IPS-NIHi7 (cell line): ENCODE results near the gene SLC35D3.
"Not testable (repeated sequence)": the region's sequence is repeated elsewhere in the genome, so short reads cannot be mapped to it uniquely, and the experiment has no call there.

Experiments
- DNase-seq: peaks from one replicate; pipeline ENCODE4 v3.0.0; 2012; ENCODE audit warnings: mixed read lengths; ENCODE audit errors: extremely low spot score

The SLC35D3 gene

DNA sequence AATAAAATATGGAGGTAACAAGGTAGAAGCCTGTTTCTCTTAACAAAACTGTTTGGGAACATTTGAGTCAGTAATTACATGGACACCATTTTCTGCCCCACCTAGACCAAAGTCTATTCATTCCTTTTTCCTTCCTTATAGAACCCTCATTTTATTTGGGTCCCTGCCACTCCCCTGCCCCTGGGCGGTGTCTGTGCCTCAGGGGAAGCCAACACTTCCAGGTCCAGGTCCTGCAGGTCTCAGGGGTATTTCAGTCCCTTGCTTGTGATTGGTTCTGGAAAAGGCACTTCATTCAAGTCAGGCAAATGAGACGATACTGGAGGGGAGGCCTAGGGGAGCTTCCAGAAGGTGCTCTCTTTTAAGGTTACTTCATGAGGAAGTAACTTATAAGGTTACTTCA, 42.3 kb downstream of the SLC35D3 start:
- no peak for DNase-seq

DNA sequence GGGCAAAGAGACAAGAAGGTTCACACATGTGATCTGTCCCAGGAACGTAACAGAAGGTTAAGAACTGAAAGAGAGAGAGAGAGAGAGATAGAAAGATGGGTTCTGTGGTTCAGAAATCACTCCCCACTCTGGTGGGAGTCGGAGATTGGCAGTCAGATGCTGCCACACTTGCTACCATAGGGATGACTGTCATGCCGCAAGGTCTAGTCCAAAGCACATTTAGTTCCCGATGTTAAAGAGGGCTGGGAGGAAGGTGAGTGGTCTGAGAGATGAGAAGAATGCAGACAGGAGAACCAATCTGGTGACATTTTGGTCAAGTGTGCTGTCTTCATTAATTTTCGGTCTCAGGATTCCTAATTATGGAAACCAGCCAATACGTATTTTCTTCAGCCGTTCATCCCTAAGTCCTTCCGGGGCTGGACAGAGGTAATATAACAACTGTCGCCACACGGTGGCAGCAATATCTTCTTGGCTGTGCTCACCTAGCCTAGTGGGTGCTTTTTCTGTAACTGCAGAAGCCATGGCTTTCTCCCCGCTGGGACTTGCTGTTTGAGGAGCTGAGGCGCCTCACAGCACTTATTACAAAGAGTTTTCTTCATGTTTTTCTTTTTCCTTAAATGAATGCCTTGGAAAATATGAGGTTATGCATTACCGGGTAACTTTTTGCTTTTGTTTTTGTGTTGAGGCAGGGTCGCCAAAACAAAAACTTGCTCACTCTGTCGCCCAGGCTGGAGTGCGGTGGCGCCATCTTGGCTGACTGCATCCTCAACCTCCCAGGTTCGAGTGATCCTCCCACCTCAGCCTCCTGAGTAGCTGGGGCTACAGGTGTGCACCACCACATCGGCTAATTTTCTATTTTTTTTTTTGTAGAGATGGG, 46.0 kb downstream of the SLC35D3 start:
- peak; percentile 84 for DNase-seq

DNA sequence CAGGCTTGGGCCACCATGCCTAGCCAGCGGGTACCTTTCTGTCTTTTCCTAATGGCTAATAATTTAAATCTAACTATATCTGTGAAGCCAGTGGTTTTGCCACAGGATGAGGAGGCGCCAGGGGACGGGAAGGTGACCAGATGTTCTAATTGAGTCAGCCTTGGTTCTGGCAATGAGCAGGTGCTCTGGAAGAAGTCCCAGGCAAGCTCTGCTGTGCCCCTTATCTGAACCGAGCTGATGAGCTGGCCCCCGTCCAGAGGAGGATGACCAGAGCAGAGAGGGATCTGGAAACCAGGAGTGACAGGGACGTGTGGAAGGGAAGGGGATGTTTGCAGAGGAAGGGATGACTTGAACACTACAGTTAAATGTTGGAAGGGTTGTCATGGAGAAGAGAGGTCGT, 46.7 kb downstream of the SLC35D3 start:
- DNase-seq: no peak

DNA sequence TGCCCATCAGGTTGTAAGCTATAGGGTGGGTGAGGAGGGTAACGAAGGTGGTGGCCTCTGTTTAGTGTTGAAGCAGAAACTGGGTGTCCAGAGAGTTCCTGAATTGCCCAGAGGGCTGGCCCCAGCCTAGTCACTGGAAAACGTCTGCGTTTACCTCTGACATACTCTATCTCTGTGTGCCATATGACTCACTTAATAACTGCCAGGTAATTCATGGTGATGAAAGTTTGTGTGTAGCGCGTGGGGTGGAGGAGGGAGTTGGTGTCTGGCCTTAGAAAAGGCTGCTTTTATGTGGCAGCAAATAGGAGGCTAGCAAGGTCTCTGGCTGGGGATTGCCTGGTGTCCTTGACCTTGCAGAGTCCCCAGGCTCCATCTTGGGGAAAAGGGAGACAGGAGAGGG, 47.3 kb downstream of the SLC35D3 start:
- DNase-seq: no peak

DNA sequence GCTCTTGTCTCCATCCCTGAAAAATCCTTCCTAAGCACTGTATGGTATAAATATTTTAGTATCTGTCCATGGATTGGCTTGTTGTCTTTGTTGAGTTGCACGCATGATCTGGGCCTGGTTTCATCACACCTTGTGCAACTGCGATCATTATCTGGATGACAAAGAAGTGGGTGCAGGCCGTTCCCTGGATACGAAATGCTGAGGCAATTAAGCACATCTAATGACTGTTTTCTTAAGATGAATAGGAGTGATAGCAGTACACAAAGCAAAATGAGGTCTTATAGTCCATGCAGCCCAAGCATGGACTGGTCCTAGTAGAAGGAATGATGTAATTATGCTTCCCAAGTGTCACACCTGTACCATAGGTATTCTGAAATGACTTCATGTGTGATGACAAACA, 47.8 kb downstream of the SLC35D3 start:
- DNase-seq: no peak

DNA sequence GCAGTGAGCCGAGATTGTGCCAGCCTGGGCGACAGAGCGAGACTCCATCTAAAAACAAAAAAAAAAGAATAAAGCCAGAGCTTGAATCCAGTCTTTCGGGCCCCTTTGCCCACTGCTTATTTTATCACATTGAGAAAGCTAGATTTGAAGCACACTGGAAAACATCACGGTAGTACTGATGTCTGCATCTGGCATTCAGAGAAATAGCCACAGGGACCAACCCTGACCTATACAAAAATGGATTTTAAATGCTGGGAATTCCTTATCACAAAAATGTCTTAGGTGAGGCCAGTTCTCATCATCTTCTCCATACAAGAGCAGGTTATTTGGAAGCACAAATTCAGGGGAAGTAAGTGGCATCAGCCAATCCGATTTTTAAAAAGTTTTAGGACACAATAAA, 49.5 kb downstream of the SLC35D3 start:
- DNase-seq: no peak

DNA sequence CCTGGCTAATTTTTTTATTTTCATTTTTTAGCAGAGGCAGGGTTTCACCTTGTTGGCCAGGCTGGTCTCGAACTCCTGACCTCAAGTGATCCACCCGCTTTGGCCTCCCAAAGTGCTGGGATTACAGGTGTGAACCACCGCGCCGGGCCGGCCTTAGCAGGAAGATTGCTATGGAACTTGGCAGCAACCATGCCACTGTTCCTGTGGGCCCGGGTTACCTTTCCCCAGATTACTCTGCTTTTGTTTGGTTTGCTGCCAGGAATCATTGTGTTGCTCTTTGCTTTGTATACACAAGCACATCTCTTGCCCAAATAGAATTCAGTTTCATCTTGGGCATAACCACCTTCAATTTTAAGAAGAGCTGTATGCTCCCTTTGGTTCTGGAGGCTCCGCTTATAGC, 51.7 kb downstream of the SLC35D3 start:
- not testable (repeated sequence) for DNase-seq
